ENCODE results near the gene SLIT3.
"Not testable (repeated sequence)": the region's sequence is repeated elsewhere in the genome, so short reads cannot be mapped to it uniquely, and the experiment has no call there.

Gene SLIT3

DNA sequence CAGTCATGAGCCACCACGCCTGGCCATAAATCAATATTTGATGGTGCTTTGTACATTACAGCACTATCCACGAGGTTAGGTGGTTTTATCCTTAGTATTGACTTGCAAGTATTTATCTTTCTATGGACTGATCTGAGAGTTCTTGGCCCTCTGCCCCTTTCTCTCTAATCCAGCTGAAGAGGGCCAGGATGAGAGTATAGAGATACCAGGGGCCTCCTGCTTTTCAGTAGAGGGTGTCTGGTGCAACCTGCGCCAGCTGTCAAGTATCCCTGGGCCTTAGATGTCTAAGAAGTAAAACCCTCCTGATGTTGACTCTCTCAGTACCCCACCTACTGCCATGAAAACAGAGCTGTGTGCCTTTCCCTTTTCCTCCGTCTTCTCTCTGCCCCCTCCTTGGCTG lies 153.4 kb downstream of the SLIT3 start:
- TF ChIP-seq, protein P1, sequence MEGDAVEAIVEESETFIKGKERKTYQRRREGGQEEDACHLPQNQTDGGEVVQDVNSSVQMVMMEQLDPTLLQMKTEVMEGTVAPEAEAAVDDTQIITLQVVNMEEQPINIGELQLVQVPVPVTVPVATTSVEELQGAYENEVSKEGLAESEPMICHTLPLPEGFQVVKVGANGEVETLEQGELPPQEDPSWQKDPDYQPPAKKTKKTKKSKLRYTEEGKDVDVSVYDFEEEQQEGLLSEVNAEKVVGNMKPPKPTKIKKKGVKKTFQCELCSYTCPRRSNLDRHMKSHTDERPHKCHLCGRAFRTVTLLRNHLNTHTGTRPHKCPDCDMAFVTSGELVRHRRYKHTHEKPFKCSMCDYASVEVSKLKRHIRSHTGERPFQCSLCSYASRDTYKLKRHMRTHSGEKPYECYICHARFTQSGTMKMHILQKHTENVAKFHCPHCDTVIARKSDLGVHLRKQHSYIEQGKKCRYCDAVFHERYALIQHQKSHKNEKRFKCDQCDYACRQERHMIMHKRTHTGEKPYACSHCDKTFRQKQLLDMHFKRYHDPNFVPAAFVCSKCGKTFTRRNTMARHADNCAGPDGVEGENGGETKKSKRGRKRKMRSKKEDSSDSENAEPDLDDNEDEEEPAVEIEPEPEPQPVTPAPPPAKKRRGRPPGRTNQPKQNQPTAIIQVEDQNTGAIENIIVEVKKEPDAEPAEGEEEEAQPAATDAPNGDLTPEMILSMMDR (conservative IDR thresholded peaks at IDR 0.05; ENCODE audit: control insufficient read depth, insufficient read depth, low read depth, low read length), result no peak
- H3K4me3 ChIP-seq (ENCODE audit: control insufficient read depth, low read depth, low read length), result no peak overlapping the region
- DNase-seq (ENCODE audit: low read depth), result no peak

DNA sequence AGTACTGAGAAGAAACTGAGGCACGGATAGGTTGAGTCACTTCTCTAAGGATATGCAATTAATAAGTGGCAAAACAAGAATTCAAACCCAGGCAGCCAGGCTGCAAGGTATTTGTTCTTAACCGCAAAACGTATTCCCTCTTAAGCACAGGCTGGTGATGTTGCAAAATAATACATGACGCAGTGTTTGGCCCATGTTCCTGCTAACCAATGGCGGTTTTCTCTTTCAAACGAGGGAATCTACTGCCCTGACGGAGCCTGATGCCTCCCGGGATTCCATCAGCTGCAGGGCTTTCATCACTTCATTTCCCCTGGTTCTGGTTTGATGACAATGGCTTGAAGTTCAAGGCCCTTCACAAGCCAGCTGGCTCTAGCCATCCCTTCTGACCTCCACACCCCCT lies 154.8 kb downstream of the SLIT3 start:
- peak; percentile 67 for DNase-seq (ENCODE audit: low read depth)
- no peak overlapping the region for H3K4me3 ChIP-seq (ENCODE audit: control insufficient read depth, low read depth, low read length)
- TF ChIP-seq, protein P1 (conservative IDR thresholded peaks at IDR 0.05; ENCODE audit: control insufficient read depth, insufficient read depth, low read depth, low read length), result no peak

DNA sequence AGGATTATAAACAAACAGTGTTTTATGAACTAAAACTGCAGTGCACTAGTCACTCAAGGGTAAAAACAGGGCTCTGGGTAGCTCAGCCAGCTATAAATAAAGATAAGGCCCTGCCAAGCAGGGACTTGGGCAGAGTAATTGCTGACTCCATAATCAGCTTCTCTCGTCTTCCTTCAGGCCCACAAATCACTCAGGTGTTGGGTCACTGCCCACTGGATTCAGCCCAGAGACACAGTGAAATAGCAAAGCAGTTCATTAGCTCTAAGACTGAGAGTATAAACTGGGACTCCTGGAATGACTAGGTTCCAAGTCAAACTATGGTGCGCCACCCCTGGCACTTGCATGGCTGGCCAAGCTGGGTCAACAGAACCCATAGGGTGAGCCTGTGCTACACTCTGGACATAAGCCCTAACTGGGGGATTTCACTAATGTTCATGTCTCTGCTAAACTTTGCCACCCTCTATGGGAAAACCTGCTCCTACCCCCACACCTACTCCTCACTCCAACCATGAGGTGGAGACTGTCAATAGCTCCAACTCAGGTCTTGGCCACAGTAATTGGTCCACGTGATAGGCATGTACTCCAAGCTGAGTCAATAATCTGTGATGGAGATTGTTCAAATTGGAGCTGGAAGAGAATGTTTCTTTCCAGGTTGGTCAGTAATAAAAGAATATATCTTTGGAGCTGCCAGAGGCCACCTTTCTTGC lies 158.5 kb downstream of the SLIT3 start:
- H3K4me3 ChIP-seq (ENCODE audit: control insufficient read depth, low read depth, low read length), result no peak overlapping the region
- no peak for DNase-seq (ENCODE audit: low read depth)
- TF ChIP-seq, protein P1 (conservative IDR thresholded peaks at IDR 0.05; ENCODE audit: control insufficient read depth, insufficient read depth, low read depth, low read length), result no peak

DNA sequence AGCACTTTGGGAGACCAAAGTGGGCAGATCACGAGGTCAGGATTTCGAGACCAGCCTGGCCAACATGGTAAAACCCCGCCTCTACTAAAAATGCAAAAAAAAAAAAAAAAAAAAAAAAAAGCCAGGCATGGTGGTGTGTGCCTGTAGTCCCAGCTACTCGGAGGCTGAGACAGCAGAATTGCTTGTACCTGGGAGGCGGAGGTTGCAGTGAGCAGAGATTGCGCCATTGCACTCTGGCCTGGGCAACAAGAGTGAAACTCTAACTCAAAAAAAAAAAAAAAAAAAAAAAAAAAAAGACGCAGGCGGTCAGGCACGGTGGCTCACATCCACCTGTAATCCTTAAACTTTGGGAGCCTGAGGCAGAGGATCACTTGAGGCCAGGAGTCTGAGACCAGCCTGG lies 160.7 kb downstream of the SLIT3 start:
- H3K4me3 ChIP-seq (ENCODE audit: control insufficient read depth, low read depth, low read length); DNase-seq (ENCODE audit: low read depth): not testable (repeated sequence)

DNA sequence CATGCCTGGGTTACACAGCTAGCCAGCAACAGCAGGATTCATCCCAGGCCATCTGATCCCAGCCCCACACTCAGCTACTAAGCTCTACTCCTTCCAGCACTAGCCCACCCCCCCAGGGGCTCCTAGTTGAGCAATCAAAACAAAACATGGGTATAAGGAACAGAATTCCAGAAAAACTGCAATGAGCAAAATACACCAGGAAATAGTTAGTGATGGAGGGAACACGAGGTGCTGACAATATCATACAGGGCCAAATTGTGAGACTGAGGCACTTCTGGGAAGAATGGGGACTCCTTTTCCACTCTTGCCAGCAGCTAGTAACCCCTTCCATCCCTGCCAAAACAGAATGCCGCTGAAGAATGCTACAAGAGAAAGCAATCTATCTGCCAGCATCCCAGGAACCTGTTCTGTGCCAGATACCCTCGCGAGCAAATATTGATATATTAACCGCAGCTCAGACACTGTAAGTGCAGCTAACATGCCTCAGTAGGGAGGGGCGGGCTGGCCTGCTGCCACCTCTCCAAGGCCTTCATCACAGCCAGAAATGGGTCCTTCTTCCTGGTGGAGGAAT lies 161.4 kb downstream of the SLIT3 start:
- no peak for DNase-seq (ENCODE audit: low read depth)
- H3K4me3 ChIP-seq (ENCODE audit: control insufficient read depth, low read depth, low read length), result no peak overlapping the region
- TF ChIP-seq, protein P1 (conservative IDR thresholded peaks at IDR 0.05; ENCODE audit: control insufficient read depth, insufficient read depth, low read depth, low read length), result no peak

DNA sequence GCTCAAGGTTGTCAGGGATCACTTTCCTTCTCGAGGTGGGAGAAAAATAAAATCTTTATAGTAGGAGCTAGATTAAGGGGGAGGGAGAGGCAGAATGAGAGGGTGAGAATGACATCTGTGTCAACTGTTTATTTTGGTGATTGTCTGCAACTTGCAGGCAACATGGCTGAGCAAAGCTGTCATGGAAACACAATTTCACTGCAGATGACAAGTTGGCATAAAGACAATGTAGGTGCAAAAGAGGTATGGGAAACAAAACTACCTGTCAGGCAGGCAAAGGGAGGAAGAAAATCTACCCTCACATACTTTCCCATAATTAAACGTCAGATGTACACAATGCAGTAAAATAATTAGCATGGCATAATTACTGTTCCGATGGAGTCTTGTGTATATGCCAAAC lies 167.4 kb downstream of the SLIT3 start:
- no peak for DNase-seq (ENCODE audit: low read depth)
- no peak overlapping the region for H3K4me3 ChIP-seq (ENCODE audit: control insufficient read depth, low read depth, low read length)
- TF ChIP-seq, protein P1 (conservative IDR thresholded peaks at IDR 0.05; ENCODE audit: control insufficient read depth, insufficient read depth, low read depth, low read length), result no peak

DNA sequence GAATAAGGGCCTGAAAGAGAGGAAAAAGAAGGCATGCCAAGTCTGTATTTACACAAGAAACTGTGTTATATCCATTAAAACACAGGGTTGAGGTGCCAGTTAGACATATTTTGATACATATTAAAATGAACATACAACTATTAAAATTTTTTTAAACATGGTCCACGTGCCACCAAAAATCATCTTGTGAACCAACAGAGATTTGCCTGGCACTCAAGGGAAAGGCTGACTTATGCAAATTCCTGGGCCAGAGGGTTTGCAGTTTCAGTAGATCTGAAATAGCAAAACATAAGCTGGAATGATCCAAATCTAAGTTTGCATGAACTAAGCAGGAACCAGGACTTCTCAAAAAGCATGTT lies 168.7 kb downstream of the SLIT3 start:
- DNase-seq (ENCODE audit: low read depth), result no peak
- no peak overlapping the region for H3K4me3 ChIP-seq (ENCODE audit: control insufficient read depth, low read depth, low read length)
- TF ChIP-seq, protein P1 (conservative IDR thresholded peaks at IDR 0.05; ENCODE audit: control insufficient read depth, insufficient read depth, low read depth, low read length), result no peak
